ENCODE data around the gene CACNA1D.

DNA sequence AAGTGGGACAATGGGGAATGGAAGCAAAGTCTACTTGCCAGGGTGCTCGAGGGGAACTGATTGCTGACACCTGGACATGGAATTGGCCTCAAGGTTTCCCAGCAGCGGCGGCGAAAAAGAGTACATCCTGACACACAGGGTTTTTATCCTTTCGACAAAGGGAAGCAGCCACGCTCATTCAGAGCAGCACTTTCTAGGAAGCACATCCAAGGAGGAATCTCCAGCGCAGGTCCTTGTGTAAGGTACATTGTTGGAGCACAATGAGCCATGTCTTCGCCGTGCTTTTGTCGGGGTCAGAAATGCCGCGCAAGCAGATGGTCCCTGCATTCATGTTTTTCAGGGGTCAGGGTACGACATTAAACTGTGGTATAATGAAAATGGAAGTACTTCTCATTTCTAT lies 16.8 kb downstream of the CACNA1D start:
- TF ChIP-seq, protein P1, sequence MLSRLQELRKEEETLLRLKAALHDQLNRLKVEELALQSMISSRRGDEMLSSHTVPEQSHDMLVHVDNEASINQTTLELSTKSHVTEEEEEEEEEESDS (CRISPR knock-in tag; IDR thresholded peaks at IDR 0.05), result no peak
- TF ChIP-seq GATA2 (CRISPR knock-in tag; IDR thresholded peaks at IDR 0.05), result no peak
- TF ChIP-seq TAF15 (IDR thresholded peaks at IDR 0.05; ENCODE audit: low read depth, low read length), result no peak
- TF ChIP-seq, protein P2, sequence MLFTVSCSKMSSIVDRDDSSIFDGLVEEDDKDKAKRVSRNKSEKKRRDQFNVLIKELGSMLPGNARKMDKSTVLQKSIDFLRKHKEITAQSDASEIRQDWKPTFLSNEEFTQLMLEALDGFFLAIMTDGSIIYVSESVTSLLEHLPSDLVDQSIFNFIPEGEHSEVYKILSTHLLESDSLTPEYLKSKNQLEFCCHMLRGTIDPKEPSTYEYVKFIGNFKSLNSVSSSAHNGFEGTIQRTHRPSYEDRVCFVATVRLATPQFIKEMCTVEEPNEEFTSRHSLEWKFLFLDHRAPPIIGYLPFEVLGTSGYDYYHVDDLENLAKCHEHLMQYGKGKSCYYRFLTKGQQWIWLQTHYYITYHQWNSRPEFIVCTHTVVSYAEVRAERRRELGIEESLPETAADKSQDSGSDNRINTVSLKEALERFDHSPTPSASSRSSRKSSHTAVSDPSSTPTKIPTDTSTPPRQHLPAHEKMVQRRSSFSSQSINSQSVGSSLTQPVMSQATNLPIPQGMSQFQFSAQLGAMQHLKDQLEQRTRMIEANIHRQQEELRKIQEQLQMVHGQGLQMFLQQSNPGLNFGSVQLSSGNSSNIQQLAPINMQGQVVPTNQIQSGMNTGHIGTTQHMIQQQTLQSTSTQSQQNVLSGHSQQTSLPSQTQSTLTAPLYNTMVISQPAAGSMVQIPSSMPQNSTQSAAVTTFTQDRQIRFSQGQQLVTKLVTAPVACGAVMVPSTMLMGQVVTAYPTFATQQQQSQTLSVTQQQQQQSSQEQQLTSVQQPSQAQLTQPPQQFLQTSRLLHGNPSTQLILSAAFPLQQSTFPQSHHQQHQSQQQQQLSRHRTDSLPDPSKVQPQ (CRISPR knock-in tag; IDR thresholded peaks at IDR 0.05; ENCODE audit: borderline replicate concordance), result no peak
- no peak for TF ChIP-seq NFIC (IDR thresholded peaks at IDR 0.05)
- TF ChIP-seq BHLHE40 (IDR thresholded peaks at IDR 0.05; ENCODE audit: low read length), result no peak
- no peak for TF ChIP-seq SREBF2 (CRISPR knock-in tag; IDR thresholded peaks at IDR 0.05)
- TF ChIP-seq, protein P3, sequence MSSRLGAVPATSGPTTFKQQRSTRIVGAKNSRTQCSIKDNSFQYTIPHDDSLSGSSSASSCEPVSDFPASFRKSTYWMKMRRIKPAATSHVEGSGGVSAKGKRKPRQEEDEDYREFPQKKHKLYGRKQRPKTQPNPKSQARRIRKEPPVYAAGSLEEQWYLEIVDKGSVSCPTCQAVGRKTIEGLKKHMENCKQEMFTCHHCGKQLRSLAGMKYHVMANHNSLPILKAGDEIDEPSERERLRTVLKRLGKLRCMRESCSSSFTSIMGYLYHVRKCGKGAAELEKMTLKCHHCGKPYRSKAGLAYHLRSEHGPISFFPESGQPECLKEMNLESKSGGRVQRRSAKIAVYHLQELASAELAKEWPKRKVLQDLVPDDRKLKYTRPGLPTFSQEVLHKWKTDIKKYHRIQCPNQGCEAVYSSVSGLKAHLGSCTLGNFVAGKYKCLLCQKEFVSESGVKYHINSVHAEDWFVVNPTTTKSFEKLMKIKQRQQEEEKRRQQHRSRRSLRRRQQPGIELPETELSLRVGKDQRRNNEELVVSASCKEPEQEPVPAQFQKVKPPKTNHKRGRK (tag; IDR thresholded peaks at IDR 0.05), result no peak

Measured in K562 (cell line).